GM12891 (cell line): ENCODE results near the gene PJA2.

Source experiments
- PAX5 ChIP-seq: IDR thresholded peaks from 2 replicates; pipeline ENCODE4 v1.6.1; 2011; ENCODE audit warnings: low read length, moderate library complexity, mild to moderate bottlenecking; ENCODE audit not compliant: insufficient read depth, severe bottlenecking
- POLR2A ChIP-seq: IDR thresholded peaks from 2 replicates; pipeline ENCODE4 v1.6.1; 2011; ENCODE audit warnings: low read depth, low read length, control low read depth
- POLR2AphosphoS5 ChIP-seq: IDR thresholded peaks from 2 replicates; pipeline ENCODE4 v1.6.1; 2011; ENCODE audit warnings: low read depth, low read length, control low read depth
- SPI1 ChIP-seq: IDR thresholded peaks from 2 replicates; pipeline ENCODE4 v1.6.1; 2011; ENCODE audit warnings: low read depth, low read length, control low read depth
- TAF1 ChIP-seq: IDR thresholded peaks from 2 replicates; pipeline ENCODE4 v1.6.1; 2011; ENCODE audit warnings: low read depth, low read length, control low read depth

GRCh38 chr5:109403469-109403868 lies 6.3 kb downstream of the PJA2 start:
- no peak for TF ChIP-seq POLR2A
- no peak for TF ChIP-seq TAF1
- TF ChIP-seq POLR2AphosphoS5, result no peak
- no peak for TF ChIP-seq PAX5
- TF ChIP-seq SPI1, result no peak
